Effector memory CD4-positive, alpha-beta T cell (primary cell): ENCODE measurements around the gene HCFC2.
"Not testable (repeated sequence)": the region's sequence is repeated elsewhere in the genome, so short reads cannot be mapped to it uniquely, and the experiment has no call there.

ENCODE experiments used
- DNase-seq, 3 donors: peaks; one replicate each; pipeline ENCODE4 v3.0.0-alpha.2; 2020
- H3K27ac ChIP-seq: 2 replicates; pipeline ENCODE4 v1.7.0; 2013; ENCODE audit warnings: mild to moderate bottlenecking, low read length, moderate library complexity; ENCODE audit not compliant: insufficient read depth, poor library complexity, severe bottlenecking
- H3K27me3 ChIP-seq: replicated peaks from 2 replicates; pipeline ENCODE4 v1.7.0; 2013; ENCODE audit warnings: mild to moderate bottlenecking, low read length; ENCODE audit not compliant: insufficient read depth, control insufficient read depth, poor library complexity, severe bottlenecking
- H3K36me3 ChIP-seq: 2 replicates; pipeline ENCODE4 v1.7.0; 2013; ENCODE audit warnings: mild to moderate bottlenecking, low read length, moderate library complexity; ENCODE audit not compliant: control insufficient read depth, insufficient read depth
- H3K4me1 ChIP-seq: 2 replicates; pipeline ENCODE4 v1.7.0; 2013; ENCODE audit warnings: low read length, mild to moderate bottlenecking; ENCODE audit not compliant: control insufficient read depth, insufficient read depth, poor library complexity, severe bottlenecking
- H3K4me3 ChIP-seq: 2 replicates; pipeline ENCODE4 v1.7.0; 2013; ENCODE audit warnings: low read length, low read depth, mild to moderate bottlenecking; ENCODE audit not compliant: insufficient read depth, poor library complexity, severe bottlenecking
- H3K9me3 ChIP-seq: 2 replicates; pipeline ENCODE4 v1.7.0; 2013; ENCODE audit warnings: mild to moderate bottlenecking, low read length, moderate library complexity; ENCODE audit not compliant: control insufficient read depth
- total RNA-seq, 3 donors: gene quantifications; one replicate each; lab custom pipeline; 2026; lab: John Stamatoyannopoulos, UW

Gene HCFC2
- 21.1 to 22.8 (median 21.2) reads per million in 3 donors for total RNA-seq

- H3K9me3 ChIP-seq, result no peaks in the 10 kb centered on the region
- no peaks in the 10 kb centered on the region for H3K27me3 ChIP-seq
- peak within 1 kb of the TSS; percentile 80 for H3K27ac ChIP-seq
- H3K4me1 ChIP-seq, result peaks cover 3% of the 10 kb centered on the region
- H3K4me3 ChIP-seq, result peak within 1 kb of the TSS; percentile 96
- H3K36me3 ChIP-seq, result no peaks in the 10 kb centered on the region
- peak; percentile 72 to 83 (median 80) for DNase-seq
Measured at GRCh38 chr12:104064031-104064841, at the start of gene HCFC2. Gene HCFC2, plus strand, starts transcription at chr12:104064531. Its CDS starts 30 bp downstream, at chr12:104064561.

- H3K4me3 ChIP-seq, H3K9me3 ChIP-seq, H3K36me3 ChIP-seq, H3K4me1 ChIP-seq, H3K27ac ChIP-seq, H3K27me3 ChIP-seq, DNase-seq: not testable (repeated sequence)
Measured at GRCh38 chr12:104021862-104022261, 42.5 kb upstream of the HCFC2 start.

DNA sequence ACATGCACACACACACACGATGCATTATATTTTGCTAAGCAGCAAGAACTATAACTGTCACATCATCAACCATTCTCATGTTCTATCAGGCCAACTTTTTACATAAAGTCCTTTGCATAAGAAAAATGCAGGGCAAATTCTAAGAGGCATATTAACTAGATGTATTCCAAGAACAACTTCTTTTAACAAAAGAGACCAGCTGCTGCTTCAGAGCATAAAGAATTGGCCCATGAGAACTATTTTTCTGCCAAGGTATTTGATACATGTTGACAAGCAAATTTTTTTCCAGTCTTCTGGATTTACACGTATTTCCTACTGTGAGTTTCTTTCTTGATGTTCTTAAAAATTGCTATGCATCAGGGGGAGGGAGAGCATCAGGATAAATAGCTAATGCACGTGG lies 41.5 kb upstream of the HCFC2 start:
- Histone ChIP-seq H3K36me3 (no peaks in the 10 kb centered on the region), H3K4me3 (no peak overlapping the region), H3K27ac (no peak overlapping the region), H3K27me3 (no peaks in the 10 kb centered on the region), H3K9me3 (no peaks in the 10 kb centered on the region), H3K4me1 (no peaks in the 10 kb centered on the region)
- no peak for DNase-seq

- H3K36me3 ChIP-seq, result no peaks in the 10 kb centered on the region
- H3K9me3 ChIP-seq, result no peaks in the 10 kb centered on the region
- no peak overlapping the region for H3K4me3 ChIP-seq
- H3K27me3 ChIP-seq, result no peaks in the 10 kb centered on the region
- H3K4me1 ChIP-seq, result no peaks in the 10 kb centered on the region
- DNase-seq, result no peak
- no peak overlapping the region for H3K27ac ChIP-seq
Measured at GRCh38 chr12:104023710-104024109, 40.6 kb upstream of the HCFC2 start.

DNA sequence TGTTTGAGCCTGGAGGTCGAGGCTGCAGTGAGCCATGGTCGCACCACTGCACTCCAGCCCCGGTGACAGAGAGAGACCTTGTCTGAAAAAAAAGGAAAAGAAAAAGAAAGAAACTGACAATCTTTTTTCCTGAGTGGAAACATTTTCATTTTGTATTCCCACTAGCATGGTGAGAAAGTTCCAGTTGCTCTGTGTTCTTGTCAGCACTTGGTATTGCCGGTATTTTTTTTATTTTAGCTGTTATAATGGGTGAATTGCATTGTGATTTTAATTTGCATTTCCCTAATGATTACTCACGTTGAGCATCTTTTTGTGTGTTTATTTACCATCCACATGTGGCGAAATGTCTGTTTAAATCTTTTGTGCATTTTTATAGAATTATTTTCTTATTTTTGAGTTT lies 40.0 kb upstream of the HCFC2 start:
- Histone ChIP-seq H3K36me3 (no peaks in the 10 kb centered on the region), H3K27me3 (no peaks in the 10 kb centered on the region), H3K9me3 (no peaks in the 10 kb centered on the region), H3K27ac (no peak overlapping the region), H3K4me3 (no peak overlapping the region), H3K4me1 (no peaks in the 10 kb centered on the region)
- DNase-seq, result no peak

DNA sequence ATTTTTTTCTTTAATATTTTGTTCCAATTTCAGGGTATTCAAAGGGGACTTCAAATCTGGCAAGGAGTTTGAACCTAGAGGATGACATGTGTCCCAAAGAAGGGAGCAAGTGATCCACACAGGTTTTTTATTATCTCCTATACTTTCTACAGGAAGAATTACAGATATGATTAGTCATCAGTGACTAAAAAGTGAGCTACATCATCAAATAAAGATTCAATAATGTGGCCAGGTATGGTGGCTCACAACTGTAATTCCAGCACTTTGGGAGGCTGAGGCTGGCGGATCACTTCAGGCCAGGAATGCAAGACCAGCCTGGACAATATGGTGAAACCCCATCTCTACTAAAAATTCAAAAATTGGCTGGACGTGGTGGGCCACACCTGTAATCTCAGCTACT lies 38.6 kb upstream of the HCFC2 start:
- Histone ChIP-seq H3K27me3 (no peaks in the 10 kb centered on the region), H3K4me1 (no peaks in the 10 kb centered on the region), H3K4me3 (no peak overlapping the region), H3K27ac (no peak overlapping the region), H3K9me3 (no peaks in the 10 kb centered on the region), H3K36me3 (no peaks in the 10 kb centered on the region)
- DNase-seq, result no peak

- H3K4me3 ChIP-seq, result no peak overlapping the region
- no peaks in the 10 kb centered on the region for H3K9me3 ChIP-seq
- H3K27ac ChIP-seq, result no peak overlapping the region
- no peaks in the 10 kb centered on the region for H3K36me3 ChIP-seq
- H3K4me1 ChIP-seq, result no peaks in the 10 kb centered on the region
- DNase-seq, result no peak
- no peaks in the 10 kb centered on the region for H3K27me3 ChIP-seq
Measured at GRCh38 chr12:104026841-104027599, 37.3 kb upstream of the HCFC2 start.

DNA sequence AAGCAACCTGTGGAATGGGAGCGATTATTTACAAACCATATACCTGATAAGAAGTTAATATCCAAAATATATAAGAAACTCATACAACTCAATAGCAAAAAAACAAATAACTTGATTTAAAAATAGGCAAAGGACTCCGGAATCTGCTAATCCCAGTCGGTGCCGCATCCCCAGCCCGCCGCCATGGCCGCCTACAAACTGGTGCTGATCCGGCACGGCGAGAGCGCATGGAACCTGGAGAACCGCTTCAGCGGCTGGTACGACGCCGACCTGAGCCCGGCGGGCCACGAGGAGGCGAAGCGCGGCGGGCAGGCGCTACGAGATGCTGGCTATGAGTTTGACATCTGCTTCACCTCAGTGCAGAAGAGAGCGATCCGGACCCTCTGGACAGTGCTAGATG lies 33.7 kb upstream of the HCFC2 start:
- not testable (repeated sequence) for H3K27ac ChIP-seq, H3K27me3 ChIP-seq, H3K36me3 ChIP-seq, H3K9me3 ChIP-seq, H3K4me3 ChIP-seq, DNase-seq, H3K4me1 ChIP-seq

- H3K4me3 ChIP-seq, DNase-seq, H3K36me3 ChIP-seq, H3K4me1 ChIP-seq, H3K27me3 ChIP-seq, H3K27ac ChIP-seq, H3K9me3 ChIP-seq: not testable (repeated sequence)
Measured at GRCh38 chr12:104036143-104036542, 28.2 kb upstream of the HCFC2 start.

DNA sequence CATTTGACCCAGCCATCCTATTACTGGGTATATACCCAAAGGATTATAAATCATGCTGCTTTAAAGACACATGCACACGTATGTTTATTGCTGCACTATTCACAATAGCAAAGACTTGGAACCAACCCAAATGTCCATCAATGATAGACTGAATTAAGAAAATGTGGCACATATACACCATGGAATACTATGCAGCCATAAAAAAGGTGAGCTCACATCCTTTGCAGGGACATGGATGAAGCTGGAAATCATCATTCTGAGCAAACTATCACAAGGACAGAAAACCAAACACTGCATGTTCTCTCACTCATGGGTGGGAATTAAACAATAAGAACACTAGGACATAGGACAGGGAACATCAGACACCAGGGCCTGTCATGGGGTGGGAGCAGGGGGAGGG lies 24.6 kb upstream of the HCFC2 start:
- H3K27me3 ChIP-seq, H3K4me1 ChIP-seq, H3K9me3 ChIP-seq, H3K27ac ChIP-seq, H3K36me3 ChIP-seq, DNase-seq, H3K4me3 ChIP-seq: not testable (repeated sequence)
